Ovary (tissue), 3 donors: ENCODE data around the gene NKAIN4.

Source experiments
- CTCF ChIP-seq, 3 donors: fragments of 450-650 bp in 2 of 3; fragments of 200-600 bp in 1 of 3; IDR thresholded peaks; one replicate each; pipeline versions ENCODE4 v1.5.1 to v1.8.0; 2016 to 2022; ENCODE audit warnings: antibody characterized with exemption in 3 of 3, mild to moderate bottlenecking in 1 of 3
- EP300 ChIP-seq: sonication (generic); formaldehyde crosslinking; IDR thresholded peaks from one replicate; pipeline ENCODE4 v1.6.1; 2017; ENCODE audit warnings: antibody characterized with exemption
- POLR2A ChIP-seq: fragments of 450-650 bp; IDR thresholded peaks from one replicate; pipeline ENCODE4 v1.6.1; 2017; ENCODE audit warnings: antibody characterized with exemption, mild to moderate bottlenecking, moderate library complexity
- donor health status: DM: no; HTN: no; CAD: no.

GRCh38 chr20:63292292-63292701 lies 38.0 kb upstream of the NKAIN4 start:
- TF ChIP-seq CTCF (IDR thresholded peaks at IDR 0.05) (no peak), EP300 (no peak), POLR2A (no peak)
